Measurements from ENCODE around the gene NHLRC1. TPM values are rescaled to one million over a fixed set of nuclear protein-coding genes. Genes with fewer than 3 reads are reported as not detected.

The NHLRC1 gene
- total RNA-seq, 1 donor from 2014 or later: 2.4 TPM

- ATAC-seq (no peak), DNase-seq (no peak)
- H3K27ac ChIP-seq: no peak overlapping the region
- no peaks in the 10 kb centered on the region for H3K9me3 ChIP-seq
- H3K27me3 ChIP-seq (ENCODE audit: low read depth): no peaks in the 10 kb centered on the region
- H3K4me3 ChIP-seq: no peak overlapping the region
- peaks cover 93% of the 10 kb centered on the region for H3K36me3 ChIP-seq
- intact Hi-C loops (cut with DNase I): no loop called here
- no peaks in the 10 kb centered on the region for H3K4me1 ChIP-seq
- no peak for TF ChIP-seq CTCF (IDR thresholded peaks at IDR 0.05)
Measured at GRCh38 chr6:18136260-18136659, 13.8 kb upstream of the NHLRC1 start.

GRCh38 chr6:18135171-18135570 is 12.7 kb upstream of the NHLRC1 start:
- Histone ChIP-seq H3K27me3 (ENCODE audit: low read depth) (no peaks in the 10 kb centered on the region), H3K4me1 (no peaks in the 10 kb centered on the region), H3K27ac (no peak overlapping the region), H3K9me3 (no peaks in the 10 kb centered on the region), H3K4me3 (no peak overlapping the region), H3K36me3 (peaks cover 92% of the 10 kb centered on the region)
- no peak for ATAC-seq
- intact Hi-C loops (cut with DNase I): no loop called here
- TF ChIP-seq CTCF (IDR thresholded peaks at IDR 0.05): no peak
- DNase-seq: no peak

GRCh38 chr6:18132346-18132745 is 9.9 kb upstream of the NHLRC1 start:
- Histone ChIP-seq H3K27ac (no peak overlapping the region), H3K4me3 (no peak overlapping the region), H3K36me3 (peaks cover 88% of the 10 kb centered on the region), H3K27me3 (ENCODE audit: low read depth) (no peaks in the 10 kb centered on the region), H3K4me1 (no peaks in the 10 kb centered on the region), H3K9me3 (no peaks in the 10 kb centered on the region)
- no peak for TF ChIP-seq CTCF (IDR thresholded peaks at IDR 0.05)
- ATAC-seq: no peak
- no peak for DNase-seq
- intact Hi-C loops (cut with DNase I): no loop called here

- DNase-seq (no peak), ATAC-seq (no peak)
- intact Hi-C loops (cut with DNase I): no loop called here
- Histone ChIP-seq H3K4me1 (peaks cover 20% of the 10 kb centered on the region), H3K27ac (no peak overlapping the region), H3K4me3 (no peak overlapping the region), H3K36me3 (peaks cover 29% of the 10 kb centered on the region), H3K9me3 (no peaks in the 10 kb centered on the region), H3K27me3 (ENCODE audit: low read depth) (no peaks in the 10 kb centered on the region)
- TF ChIP-seq CTCF (IDR thresholded peaks at IDR 0.05): no peak
Measured at GRCh38 chr6:18126121-18126520, 3.6 kb upstream of the NHLRC1 start.

- Histone ChIP-seq H3K36me3 (no peaks in the 10 kb centered on the region), H3K4me3 (peak overlapping the region; percentile 66), H3K4me1 (peaks cover 20% of the 10 kb centered on the region), H3K27me3 (ENCODE audit: low read depth) (no peaks in the 10 kb centered on the region), H3K9me3 (no peaks in the 10 kb centered on the region), H3K27ac (no peak overlapping the region)
- DNase-seq (peak; percentile 45), ATAC-seq (no peak)
- no peak for TF ChIP-seq CTCF (IDR thresholded peaks at IDR 0.05)
- intact Hi-C loops (cut with DNase I): no loop called here
Measured at GRCh38 chr6:18121580-18122127, 823 bp downstream of the NHLRC1 start.

- no peaks in the 10 kb centered on the region for H3K36me3 ChIP-seq
- no peak for DNase-seq
- H3K4me3 ChIP-seq: no peak overlapping the region
- peaks cover 20% of the 10 kb centered on the region for H3K4me1 ChIP-seq
- no peak overlapping the region for H3K27ac ChIP-seq
- no peak for ATAC-seq
- no peaks in the 10 kb centered on the region for H3K9me3 ChIP-seq
- H3K27me3 ChIP-seq (ENCODE audit: low read depth): no peaks in the 10 kb centered on the region
- intact Hi-C loops (cut with DNase I): no loop called here
- no peak for TF ChIP-seq CTCF (IDR thresholded peaks at IDR 0.05)
Measured at GRCh38 chr6:18119236-18119635, 3.2 kb downstream of the NHLRC1 start.
